ENCODE measurements around the gene PAWR.
"Not testable (repeated sequence)": the region's sequence is repeated elsewhere in the genome, so short reads cannot be mapped to it uniquely, and the experiment has no call there.

PAWR gene

DNA sequence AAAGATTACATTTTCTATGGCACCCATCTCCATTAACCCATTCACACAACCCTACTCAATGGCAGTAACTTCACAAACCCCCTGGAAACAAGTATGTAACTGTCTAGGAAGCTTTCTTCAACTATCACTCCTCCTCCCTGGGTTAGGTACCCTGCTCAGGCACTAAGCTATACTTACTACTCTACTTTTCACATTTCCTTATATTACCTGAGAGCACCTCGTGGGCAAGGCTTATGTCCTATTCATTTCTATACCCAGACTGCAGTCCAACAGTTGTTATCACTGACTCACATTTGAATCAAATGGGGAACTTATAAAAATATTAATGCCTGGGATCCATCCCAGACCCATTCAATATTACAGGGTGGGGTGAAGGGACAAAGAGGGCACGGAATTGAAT, 4.6 kb downstream of the PAWR start:
- DNase-seq, result no peak

DNA sequence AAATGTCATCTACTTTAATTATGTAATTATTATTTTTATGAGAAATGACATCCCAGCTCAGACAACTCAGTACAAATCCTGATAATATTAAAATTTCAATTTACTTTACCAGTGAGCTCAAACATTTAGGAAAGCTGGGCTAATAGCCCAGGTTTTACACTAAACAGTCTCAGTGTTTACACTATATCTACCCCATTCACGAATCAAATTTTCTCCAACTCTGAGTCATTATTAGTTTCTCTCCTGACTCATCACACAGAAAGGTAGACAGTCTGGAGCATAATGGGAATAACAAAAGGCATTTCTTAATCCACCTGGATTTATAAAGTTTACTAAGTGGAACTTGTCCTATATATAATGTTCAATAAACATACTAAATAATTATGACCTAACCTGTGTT, 5.7 kb downstream of the PAWR start:
- DNase-seq, result no peak

DNA sequence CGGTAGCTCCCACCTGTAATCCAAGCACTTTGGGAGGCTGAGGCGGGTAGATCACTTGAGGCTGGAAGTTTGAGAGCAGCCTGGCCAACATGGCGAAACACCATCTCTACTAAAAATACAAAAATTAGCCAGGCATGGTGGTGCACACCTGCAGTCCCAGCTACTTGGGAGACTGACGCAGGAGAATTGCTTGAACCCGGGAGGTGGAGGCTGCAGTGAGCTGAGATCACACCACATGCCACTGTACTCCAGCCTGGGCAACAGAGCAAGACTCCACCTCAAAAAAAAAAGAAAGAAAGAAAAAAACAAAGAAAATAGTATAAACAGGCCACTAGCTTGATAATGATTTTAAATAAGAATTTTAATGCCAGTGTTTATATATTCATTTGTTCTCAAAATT, 6.4 kb downstream of the PAWR start:
- DNase-seq, result not testable (repeated sequence)

DNA sequence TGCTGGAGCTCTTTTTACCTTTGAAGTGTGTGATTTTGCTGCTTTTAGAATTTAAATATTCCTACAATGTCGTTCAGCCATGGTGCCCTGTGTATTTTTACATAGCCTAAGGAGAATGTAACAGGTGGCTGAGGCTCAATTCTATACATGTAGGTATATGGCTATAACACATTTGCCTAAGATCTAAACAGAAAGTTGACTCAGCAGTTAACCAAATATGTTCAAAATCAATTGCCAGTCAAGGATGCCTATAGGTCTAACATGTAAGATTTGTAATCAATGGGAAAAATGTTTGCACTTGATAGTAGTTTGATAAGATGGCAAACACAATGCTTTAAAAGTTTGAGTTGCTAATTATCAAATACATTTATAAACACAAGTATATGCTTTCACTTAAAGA, 8.2 kb downstream of the PAWR start:
- DNase-seq, result no peak

GRCh38 chr12:79681008-79681590, 9.7 kb downstream of the PAWR start:
- DNase-seq, result no peak

GRCh38 chr12:79680051-79680450, 10.7 kb downstream of the PAWR start:
- no peak for DNase-seq

GRCh38 chr12:79678306-79678705, 12.5 kb downstream of the PAWR start:
- no peak for DNase-seq

- no peak for DNase-seq
Measured at GRCh38 chr12:79677672-79678071, 13.1 kb downstream of the PAWR start.

GRCh38 chr12:79676579-79676978, 14.2 kb downstream of the PAWR start:
- DNase-seq, result no peak

- DNase-seq, result no peak
Measured at GRCh38 chr12:79674629-79675028, 16.1 kb downstream of the PAWR start.

DNA sequence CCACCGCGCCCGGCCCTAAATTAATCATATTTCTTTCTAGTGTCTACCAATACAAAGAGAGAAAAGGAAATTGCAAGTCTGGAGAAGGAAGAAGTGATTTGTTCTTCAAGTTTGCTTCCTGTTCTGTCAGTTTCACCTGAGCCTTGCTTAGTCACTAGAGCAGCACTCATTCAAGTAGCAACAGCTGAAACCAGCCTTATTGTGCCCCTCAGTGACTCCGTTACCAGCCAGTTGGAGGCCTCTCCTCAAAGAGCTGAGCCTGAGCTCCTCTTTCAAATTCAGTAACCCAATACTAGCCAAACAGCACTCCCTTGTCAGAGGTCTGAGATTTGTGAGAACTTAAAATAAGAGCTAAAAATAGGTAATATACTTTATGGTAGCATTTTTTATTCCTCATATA, 17.4 kb downstream of the PAWR start:
- DNase-seq, result no peak

- no peak for DNase-seq
Measured at GRCh38 chr12:79668113-79668512, 22.7 kb downstream of the PAWR start.

DNA sequence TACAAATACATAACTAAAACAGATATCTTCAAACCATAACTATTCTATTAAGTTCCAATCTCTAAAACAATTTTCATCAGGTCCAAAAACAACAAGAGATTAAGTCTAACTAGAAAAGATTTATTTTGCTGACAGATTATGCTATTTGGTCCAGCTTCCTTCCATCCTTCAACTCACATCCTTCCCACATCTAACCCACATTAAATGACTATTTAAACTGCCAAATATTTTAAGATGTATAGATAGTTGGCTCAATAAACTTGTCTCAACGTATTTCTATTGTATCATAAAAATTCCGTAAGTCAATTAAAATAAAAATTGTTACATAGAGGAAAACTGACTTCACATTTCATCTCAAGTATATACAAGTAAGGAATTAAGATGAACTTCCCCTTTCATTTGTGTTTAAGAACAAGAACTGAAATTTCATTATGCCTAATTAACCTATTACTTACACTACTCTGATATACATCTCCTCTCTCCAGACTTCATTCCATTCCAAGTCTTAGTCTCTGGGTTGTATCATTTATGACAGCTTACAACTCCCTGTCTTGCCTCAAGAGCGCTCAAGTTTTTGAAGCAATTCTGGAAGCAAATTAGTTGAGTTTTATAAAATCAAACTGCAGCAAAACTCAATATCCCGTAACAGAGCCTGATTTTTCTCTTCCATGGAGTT, 25.4 kb downstream of the PAWR start:
- DNase-seq, result no peak

DNA sequence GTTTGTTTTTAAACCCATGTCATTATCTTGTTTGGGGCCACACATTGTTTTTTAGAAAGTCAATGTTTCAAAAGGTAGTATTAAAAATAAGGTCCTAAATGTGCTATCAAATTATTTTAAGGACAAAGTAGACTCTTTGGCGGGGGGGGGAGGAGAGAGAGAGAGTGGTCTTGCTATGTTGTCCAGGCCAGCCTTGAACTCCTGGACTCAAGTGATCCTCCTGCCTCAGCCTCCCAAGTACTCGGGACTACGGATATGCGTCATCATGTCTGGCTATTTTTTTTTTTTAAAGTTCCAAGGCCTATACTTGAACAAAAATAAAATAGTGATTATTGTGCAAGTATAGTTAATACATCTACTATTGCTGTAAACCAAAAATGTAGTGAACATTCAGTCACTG, 26.2 kb downstream of the PAWR start:
- no peak for DNase-seq

- no peak for DNase-seq
Measured at GRCh38 chr12:79662046-79662811, 28.5 kb downstream of the PAWR start.

DNA sequence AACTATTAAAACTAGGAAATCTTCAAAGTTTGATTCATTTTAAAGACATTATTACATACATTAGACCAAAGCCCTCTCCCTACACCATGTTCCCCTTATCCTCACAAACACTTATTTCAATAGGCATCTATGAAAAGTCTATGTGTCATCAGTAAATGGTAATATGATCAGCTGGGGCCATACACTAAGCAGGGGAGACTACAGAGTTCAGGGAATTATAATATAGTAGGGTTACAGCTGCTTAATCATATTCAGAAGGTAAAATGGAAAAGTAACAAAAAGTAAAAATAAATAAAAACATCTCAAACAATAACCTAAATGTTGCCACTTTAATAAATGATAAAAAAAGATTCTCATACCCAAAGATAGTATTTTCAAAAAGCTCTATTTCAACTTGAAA, 29.1 kb downstream of the PAWR start:
- no peak for DNase-seq

- DNase-seq, result no peak
Measured at GRCh38 chr12:79659961-79660431, 30.8 kb downstream of the PAWR start.

GRCh38 chr12:79658221-79658620, 32.5 kb downstream of the PAWR start:
- no peak for DNase-seq

GRCh38 chr12:79657136-79657535, 33.6 kb downstream of the PAWR start:
- DNase-seq, result no peak

- no peak for DNase-seq
Measured at GRCh38 chr12:79655036-79655435, 35.7 kb downstream of the PAWR start.

GRCh38 chr12:79652521-79652920, 38.2 kb downstream of the PAWR start:
- DNase-seq, result no peak

- no peak for DNase-seq
Measured at GRCh38 chr12:79650440-79650839, 40.3 kb downstream of the PAWR start.

DNA sequence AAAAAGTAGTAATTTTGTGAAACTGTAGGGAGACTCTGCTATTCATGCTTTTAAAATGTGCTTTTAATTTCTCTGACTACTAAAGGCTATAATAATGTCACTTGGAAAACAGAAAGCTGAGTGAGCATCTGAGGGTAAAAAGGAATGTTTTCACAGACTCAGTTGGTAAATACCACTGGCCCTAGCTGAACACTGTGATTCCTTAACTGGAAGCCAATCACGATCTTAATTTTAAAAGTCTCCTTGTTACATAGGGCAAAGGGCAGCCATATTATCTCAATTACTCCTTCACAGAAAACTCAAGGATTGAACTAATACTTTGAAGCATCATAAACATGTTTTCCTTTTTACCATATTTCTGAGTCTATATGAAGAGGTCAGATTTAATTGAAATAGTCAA, 41.9 kb downstream of the PAWR start:
- DNase-seq, result no peak

- DNase-seq, result not testable (repeated sequence)
Measured at GRCh38 chr12:79646843-79647242, 43.9 kb downstream of the PAWR start.
